ENCODE data around the gene FEZ2. TPM values are rescaled to one million over a fixed set of nuclear protein-coding genes. Genes with fewer than 3 reads are reported as not detected.

The FEZ2 gene
- total and polyA plus RNA-seq, 9 of the 15 experiments (the other 6 are each of a cell fraction or from before 2014, with no cell fraction given), result 9.9 to 35.5 (median 20.1) TPM

GRCh38 chr2:36530983-36531354, 67.0 kb downstream of the FEZ2 start:
- Histone ChIP-seq H3K27ac (ENCODE audit: extremely low read depth, low read depth, low read length) (no peak overlapping the region), H3K9me3 (replicated peaks; ENCODE audit: control insufficient read depth, insufficient read depth, low read depth, low read length) (no peaks in the 10 kb centered on the region), H3K4me3 (no peak overlapping the region), H4K20me1 (replicated peaks; ENCODE audit: control insufficient read depth, insufficient read depth, low read length) (no peaks in the 10 kb centered on the region), H3K27me3 (ENCODE audit: control insufficient read depth in 2 of 2, insufficient read depth in 2 of 2, low read length in 2 of 2) (no peaks in the 10 kb centered on the region), H3K9ac (ENCODE audit: insufficient read depth in 1 of 2, low read depth in 2 of 2, low read length in 2 of 2) (no peak overlapping the region), H3K79me2 (ENCODE audit: control insufficient read depth, insufficient read depth, low read length) (no peaks in the 10 kb centered on the region), H3K36me3 (ENCODE audit: control insufficient read depth, insufficient read depth, low read length) (no peaks in the 10 kb centered on the region), H3K4me2 (ENCODE audit: insufficient read depth, low read length) (no peak overlapping the region; the same call in 1 of the 2 replicates), H3K9me1 (ENCODE audit: control insufficient read depth, insufficient read depth, low read length) (no peaks in the 10 kb centered on the region), H3K4me1 (replicated peaks in 1 of 2; ENCODE audit: control insufficient read depth in 2 of 2, insufficient read depth in 2 of 2, low read length in 2 of 2) (peaks cover 0 to 9% of the 10 kb centered on the region in 2 experiments; a peak in 3 of 5 replicates), H2AFZ (ENCODE audit: low read depth, low read length) (no peak overlapping the region)
- intact Hi-C loops (cut with micrococcal nuclease), result no loop called here
- in situ Hi-C loops (cut with MboI), result no loop called here
- POLR2A ChIA-PET, result interaction anchor here (0.8 kb wide), 1 partner anchor 18 kb away, joined by 3 read pairs; no protein-coding TSS in a partner anchor
- WGBS (ENCODE audit: insufficient coverage, low coverage, missing lambda C conversion rate), result 2% methylated on average over 3 of the region's 3 CpGs
- no TSS peak for BruUV-seq (replicated peaks)
- DNase-seq (ENCODE audit: extremely low read depth in 1 of 4, low spot score in 3 of 4) (no peak), FAIRE-seq (no peak), ATAC-seq (peak; percentile 86)
- CTCF ChIA-PET (ENCODE audit: low intra/inter-chr PET ratio), result no interaction called here
- TF ChIP-seq ATF3 (IDR thresholded peaks at IDR 0.05) (peak; percentile 41; the same call in 1 of the 2 replicates), ATF3 (CRISPR knock-in tag; conservative IDR thresholded peaks at IDR 0.05) (no peak), CREB5 (CRISPR knock-in tag; IDR thresholded peaks at IDR 0.05) (no peak), ZNF507 (tag; conservative IDR thresholded peaks at IDR 0.05) (no peak), NBN (IDR thresholded peaks at IDR 0.05; ENCODE audit: low read depth) (no peak), ARID1B (IDR thresholded peaks at IDR 0.05) (no peak), GABPA (tag; conservative IDR thresholded peaks at IDR 0.05; ENCODE audit: low read depth) (peak; percentile 74), SIN3B (IDR thresholded peaks at IDR 0.05; ENCODE audit: low read depth) (no peak), MYC (IDR thresholded peaks at IDR 0.05; ENCODE audit: low read depth, low read length) (no peak), MYC (CRISPR knock-in tag; IDR thresholded peaks at IDR 0.05; ENCODE audit: borderline replicate concordance, low read depth) (no peak), SAFB (IDR thresholded peaks at IDR 0.05; ENCODE audit: borderline replicate concordance, low read depth, low read length) (no peak), NR2C2 (CRISPR knock-in tag; IDR thresholded peaks at IDR 0.05) (no peak), NR2C2 (tag; IDR thresholded peaks at IDR 0.05) (peak; percentile 18; the same call in 1 of the 2 replicates), ATF7 (IDR thresholded peaks at IDR 0.05) (0 out of 2 replicates have a peak, but pooled peaks have one; percentile 26), CEBPG (CRISPR knock-in tag; IDR thresholded peaks at IDR 0.05) (peak; percentile 91), CEBPG (tag; conservative IDR thresholded peaks at IDR 0.05 in 1 of 2, IDR thresholded peaks at IDR 0.05 in 1 of 2) (peak; percentile 68 to 91), KAT8 (IDR thresholded peaks at IDR 0.05; ENCODE audit: low read depth) (no peak), SPI1 (IDR thresholded peaks at IDR 0.05; ENCODE audit: borderline replicate concordance, low read depth, low read length) (peak; percentile 57; the same call in 1 of the 2 replicates), ZBTB17 (CRISPR knock-in tag; IDR thresholded peaks at IDR 0.05) (no peak), SP2 (IDR thresholded peaks at IDR 0.05; ENCODE audit: extremely low read depth, low read depth, low read length, poor library complexity, severe bottlenecking) (no peak), PTRF (tag; IDR thresholded peaks at IDR 0.05) (no peak), CBFA2T2 (conservative IDR thresholded peaks at IDR 0.05) (no peak), TARDBP (IDR thresholded peaks at IDR 0.05) (no peak), ATF4 (CRISPR knock-in tag; IDR thresholded peaks at IDR 0.05) (peak; percentile 85)

Measured in K562 (cell line).